ENCODE data around the gene KRTAP12-2. TPM values are rescaled to one million over a fixed set of nuclear protein-coding genes. Genes with fewer than 3 reads are reported as not detected.
"Not testable (repeated sequence)": the region's sequence is repeated elsewhere in the genome, so short reads cannot be mapped to it uniquely, and the experiment has no call there.

The KRTAP12-2 gene
- total RNA-seq, 4 donors from 2014 or later, result not detected

DNA sequence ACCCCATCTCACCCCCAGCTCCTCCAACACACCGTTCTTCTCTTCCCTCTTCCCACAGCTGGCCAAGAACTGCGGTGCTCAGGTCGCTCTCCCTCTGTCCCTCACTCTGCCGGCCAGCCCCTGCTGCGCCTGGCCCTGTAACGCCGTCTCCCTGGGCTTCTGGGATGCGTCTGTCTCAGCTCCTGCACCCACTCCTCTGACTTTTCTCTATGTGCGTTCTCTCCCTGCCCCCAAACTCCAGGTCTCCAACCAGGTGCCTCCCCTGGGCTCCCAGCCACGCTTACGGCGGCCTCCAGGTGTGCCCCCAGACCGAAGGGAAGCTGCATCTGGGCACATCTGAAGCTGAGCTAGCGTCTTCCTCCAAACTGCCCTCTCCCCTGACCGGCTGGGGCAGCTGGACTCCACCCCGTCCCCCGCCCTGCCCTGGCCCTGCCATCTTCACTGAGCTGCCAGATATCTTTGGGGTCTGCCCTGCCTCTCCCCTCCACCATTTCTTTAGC, 32.8 kb upstream of the KRTAP12-2 start:
- TF ChIP-seq POLR2A (IDR thresholded peaks at IDR 0.05), result no peak
- TF ChIP-seq, protein P1, sequence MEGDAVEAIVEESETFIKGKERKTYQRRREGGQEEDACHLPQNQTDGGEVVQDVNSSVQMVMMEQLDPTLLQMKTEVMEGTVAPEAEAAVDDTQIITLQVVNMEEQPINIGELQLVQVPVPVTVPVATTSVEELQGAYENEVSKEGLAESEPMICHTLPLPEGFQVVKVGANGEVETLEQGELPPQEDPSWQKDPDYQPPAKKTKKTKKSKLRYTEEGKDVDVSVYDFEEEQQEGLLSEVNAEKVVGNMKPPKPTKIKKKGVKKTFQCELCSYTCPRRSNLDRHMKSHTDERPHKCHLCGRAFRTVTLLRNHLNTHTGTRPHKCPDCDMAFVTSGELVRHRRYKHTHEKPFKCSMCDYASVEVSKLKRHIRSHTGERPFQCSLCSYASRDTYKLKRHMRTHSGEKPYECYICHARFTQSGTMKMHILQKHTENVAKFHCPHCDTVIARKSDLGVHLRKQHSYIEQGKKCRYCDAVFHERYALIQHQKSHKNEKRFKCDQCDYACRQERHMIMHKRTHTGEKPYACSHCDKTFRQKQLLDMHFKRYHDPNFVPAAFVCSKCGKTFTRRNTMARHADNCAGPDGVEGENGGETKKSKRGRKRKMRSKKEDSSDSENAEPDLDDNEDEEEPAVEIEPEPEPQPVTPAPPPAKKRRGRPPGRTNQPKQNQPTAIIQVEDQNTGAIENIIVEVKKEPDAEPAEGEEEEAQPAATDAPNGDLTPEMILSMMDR (IDR thresholded peaks at IDR 0.05 in 4 of 5, conservative IDR thresholded peaks at IDR 0.05 in 1 of 5), result no peak
- intact Hi-C loops (cut with DNase I; ENCODE audit: low total_unique reads), result no loop called here
- ATAC-seq (no peak), DNase-seq (no peak)
- H3K27me3 ChIP-seq, result peaks cover 44 to 73% (median 69%) of the 10 kb centered on the region in 3 donors
- no peaks in the 10 kb centered on the region for H3K36me3 ChIP-seq
- no peaks in the 10 kb centered on the region for H3K4me1 ChIP-seq
- no peaks in the 10 kb centered on the region for H3K9me3 ChIP-seq
- in situ Hi-C loops (cut with MboI; ENCODE audit: low sequenced_read_pairs in 4 of 4), result no loop called here
- H3K4me3 ChIP-seq, result no peak overlapping the region
- no peak overlapping the region for H3K27ac ChIP-seq

DNA sequence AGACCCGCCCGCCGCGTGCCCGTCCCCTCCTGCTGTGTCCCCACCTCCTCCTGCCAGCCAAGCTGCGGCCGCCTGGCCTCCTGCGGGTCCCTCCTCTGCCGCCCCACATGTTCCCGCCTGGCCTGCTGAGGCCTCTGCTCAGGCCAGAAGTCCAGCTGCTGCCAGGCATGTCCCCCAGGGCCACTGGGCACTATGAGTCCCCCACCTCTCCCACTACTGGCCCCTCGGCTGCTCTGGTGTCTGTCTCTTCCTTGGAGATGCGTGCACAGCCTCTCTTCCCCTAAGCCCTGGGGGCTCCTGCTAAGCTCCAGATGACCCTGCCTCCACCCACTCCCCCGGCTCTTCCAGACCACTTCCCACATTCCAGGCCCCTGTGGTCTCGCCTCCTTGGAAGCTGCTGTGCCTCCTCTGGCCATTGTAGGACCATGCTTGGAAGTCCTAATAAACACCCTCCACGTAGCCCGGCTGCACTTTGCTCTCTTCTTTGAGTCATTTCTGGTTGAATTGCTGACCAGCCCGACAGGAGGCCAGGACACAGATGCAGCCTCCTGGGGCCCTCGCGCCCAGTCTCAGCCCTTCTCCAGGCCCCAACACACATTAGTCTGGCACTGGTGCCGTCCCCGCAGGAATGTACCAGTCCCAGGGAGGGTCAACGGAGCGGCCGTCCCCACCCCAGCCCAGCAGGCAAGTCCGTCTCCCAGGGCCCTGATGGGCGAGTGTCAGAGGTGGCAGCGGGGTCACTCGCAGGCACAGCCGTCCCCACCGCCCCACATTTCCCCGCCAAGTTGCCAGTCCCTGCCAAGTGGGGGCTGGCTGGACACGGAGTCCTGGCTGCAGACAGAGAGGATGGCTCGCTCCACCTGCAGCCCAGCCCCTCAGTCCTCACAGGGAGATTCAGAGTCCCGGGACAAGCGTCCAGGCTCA, 31.3 kb upstream of the KRTAP12-2 start:
- Histone ChIP-seq H3K4me1 (no peaks in the 10 kb centered on the region), H3K27me3 (peaks cover 31 to 58% (median 54%) of the 10 kb centered on the region in 3 donors), H3K4me3 (no peak overlapping the region), H3K27ac (no peak overlapping the region), H3K36me3 (no peaks in the 10 kb centered on the region), H3K9me3 (peaks cover 0 to 11% (median 2%) of the 10 kb centered on the region in 3 donors)
- intact Hi-C loops (cut with DNase I; ENCODE audit: low total_unique reads) (no loop called here), in situ Hi-C loops (cut with MboI; ENCODE audit: low sequenced_read_pairs in 4 of 4) (no loop called here)
- DNase-seq (no peak), ATAC-seq (no peak)
- TF ChIP-seq POLR2A (IDR thresholded peaks at IDR 0.05), result no peak
- TF ChIP-seq, protein P1 (IDR thresholded peaks at IDR 0.05 in 4 of 5, conservative IDR thresholded peaks at IDR 0.05 in 1 of 5), result no peak

DNA sequence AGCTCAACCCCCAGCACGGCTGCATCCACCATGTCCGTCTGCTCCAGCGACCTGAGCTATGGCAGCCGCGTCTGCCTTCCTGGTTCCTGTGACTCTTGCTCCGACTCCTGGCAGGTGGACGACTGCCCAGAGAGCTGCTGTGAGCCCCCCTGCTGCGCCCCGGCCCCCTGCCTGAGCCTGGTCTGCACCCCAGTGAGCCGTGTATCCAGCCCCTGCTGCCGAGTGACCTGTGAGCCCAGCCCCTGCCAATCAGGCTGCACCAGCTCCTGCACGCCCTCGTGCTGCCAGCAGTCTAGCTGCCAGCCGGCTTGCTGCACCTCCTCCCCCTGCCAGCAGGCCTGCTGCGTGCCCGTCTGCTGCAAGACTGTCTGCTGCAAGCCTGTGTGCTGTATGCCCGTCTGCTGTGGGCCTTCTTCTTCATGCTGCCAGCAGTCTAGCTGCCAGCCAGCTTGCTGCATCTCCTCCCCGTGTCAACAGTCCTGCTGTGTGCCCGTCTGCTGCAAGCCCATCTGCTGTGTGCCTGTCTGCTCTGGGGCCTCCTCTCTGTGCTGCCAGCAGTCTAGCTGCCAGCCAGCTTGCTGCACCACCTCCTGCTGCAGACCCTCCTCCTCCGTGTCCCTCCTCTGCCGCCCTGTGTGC, 30.6 kb upstream of the KRTAP12-2 start, which contains the start of gene KRTAP10-12:
Gene KRTAP10-12, plus strand, starts transcription at position 1 of the 639 bp plus-strand sequence. Its CDS starts 30 bp downstream, at position 31.
- DNase-seq; H3K27ac ChIP-seq; H3K36me3 ChIP-seq; H3K4me3 ChIP-seq; in situ Hi-C loops (cut with MboI; ENCODE audit: low sequenced_read_pairs in 4 of 4); H3K4me1 ChIP-seq; ATAC-seq; intact Hi-C loops (cut with DNase I; ENCODE audit: low total_unique reads): not testable (repeated sequence)
- Histone ChIP-seq H3K27me3 (peaks cover 26 to 50% (median 46%) of the 10 kb centered on the region in 3 donors), H3K9me3 (peaks cover 0 to 15% (median 4%) of the 10 kb centered on the region in 3 donors)

DNA sequence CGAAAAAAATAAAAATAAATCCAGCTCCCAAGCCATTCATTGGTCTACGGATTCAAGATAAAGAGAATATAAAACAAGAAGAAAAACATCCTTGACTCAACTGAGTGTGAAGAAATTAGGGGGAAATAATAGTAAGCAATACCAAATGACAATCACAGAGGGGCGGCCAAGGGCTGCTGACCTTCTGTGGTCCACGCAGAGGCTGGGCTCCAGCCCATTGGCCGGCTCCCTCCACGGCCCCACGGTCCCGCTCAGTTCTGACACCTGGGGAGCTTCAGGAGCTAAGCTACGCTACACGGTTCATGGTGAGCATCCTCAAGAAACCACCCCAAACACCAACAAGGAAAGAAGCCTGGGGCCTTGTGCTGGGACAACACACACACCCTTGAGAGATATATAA, 29.8 kb upstream of the KRTAP12-2 start:
- no peak for ATAC-seq
- in situ Hi-C loops (cut with MboI; ENCODE audit: low sequenced_read_pairs in 4 of 4), result no loop called here

More for the DNA sequence above, 29.8 kb upstream of the KRTAP12-2 start:
- no peak for TF ChIP-seq POLR2A (IDR thresholded peaks at IDR 0.05)
- TF ChIP-seq, protein P1 (IDR thresholded peaks at IDR 0.05 in 4 of 5, conservative IDR thresholded peaks at IDR 0.05 in 1 of 5), result no peak
- H3K9me3 ChIP-seq, result peaks cover 0 to 15% (median 4%) of the 10 kb centered on the region in 3 donors
- peaks cover 20 to 43% (median 39%) of the 10 kb centered on the region in 3 donors for H3K27me3 ChIP-seq
- H3K36me3 ChIP-seq, result no peaks in the 10 kb centered on the region
- no peak overlapping the region for H3K4me3 ChIP-seq
- intact Hi-C loops (cut with DNase I; ENCODE audit: low total_unique reads), result no loop called here
- no peak overlapping the region for H3K27ac ChIP-seq
- no peak for DNase-seq
- H3K4me1 ChIP-seq, result no peaks in the 10 kb centered on the region
